Stimulated activated CD8-positive, alpha-beta memory T cell treated with anti-CD3 and anti-CD28 coated beads, Interleukin-7, amount 100 ng/mL, for 1 hour (primary cell): Measurements from ENCODE around the gene FNDC3B.

Experiments
- DNase-seq, 2 donors: peaks; one replicate each; pipeline ENCODE4 v3.0.0-alpha.2; 2020; ENCODE audit warnings: low read depth in 2 of 2

The FNDC3B gene

GRCh38 chr3:172259726-172260248, 220.4 kb downstream of the FNDC3B start:
- DNase-seq = no peak

DNA sequence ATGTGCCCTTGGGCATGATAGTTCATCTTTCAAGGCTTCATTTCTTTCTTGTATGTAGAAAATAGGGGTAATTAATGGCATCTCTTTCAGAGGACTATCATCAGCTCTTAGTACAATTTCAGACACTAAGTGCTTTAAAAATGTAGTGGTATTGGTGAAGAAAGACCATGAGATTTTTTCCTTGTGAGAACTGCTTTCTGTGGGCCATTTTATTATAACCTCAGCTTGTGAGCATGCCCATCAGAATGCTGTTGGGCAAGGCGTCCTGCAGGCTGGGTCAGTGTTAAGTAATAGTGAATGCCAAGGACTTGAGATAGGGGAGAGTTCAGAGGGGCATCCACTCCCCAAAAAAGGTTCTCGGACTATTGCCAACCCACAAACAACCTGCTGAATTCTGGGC, 221.0 kb downstream of the FNDC3B start:
- DNase-seq = no peak

DNA sequence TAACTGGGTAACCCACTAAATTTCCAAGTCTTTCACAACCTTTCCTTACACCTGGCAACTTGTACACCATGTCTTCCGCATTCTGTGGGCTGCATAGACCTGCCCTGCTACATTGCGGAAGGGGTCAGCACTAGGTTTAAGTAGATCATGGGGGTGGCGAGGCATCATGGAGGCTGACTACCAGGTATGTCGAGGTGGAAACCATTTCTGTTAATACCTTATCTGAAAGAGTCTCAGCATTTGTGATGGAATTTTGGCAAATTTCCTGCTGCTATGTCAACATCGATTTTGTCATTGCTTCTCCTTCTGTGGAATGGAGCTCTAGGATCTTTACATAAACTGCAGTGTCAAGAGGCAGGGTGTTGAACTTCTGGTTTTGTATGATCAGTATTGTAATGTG, 221.7 kb downstream of the FNDC3B start:
- DNase-seq = no peak

DNA sequence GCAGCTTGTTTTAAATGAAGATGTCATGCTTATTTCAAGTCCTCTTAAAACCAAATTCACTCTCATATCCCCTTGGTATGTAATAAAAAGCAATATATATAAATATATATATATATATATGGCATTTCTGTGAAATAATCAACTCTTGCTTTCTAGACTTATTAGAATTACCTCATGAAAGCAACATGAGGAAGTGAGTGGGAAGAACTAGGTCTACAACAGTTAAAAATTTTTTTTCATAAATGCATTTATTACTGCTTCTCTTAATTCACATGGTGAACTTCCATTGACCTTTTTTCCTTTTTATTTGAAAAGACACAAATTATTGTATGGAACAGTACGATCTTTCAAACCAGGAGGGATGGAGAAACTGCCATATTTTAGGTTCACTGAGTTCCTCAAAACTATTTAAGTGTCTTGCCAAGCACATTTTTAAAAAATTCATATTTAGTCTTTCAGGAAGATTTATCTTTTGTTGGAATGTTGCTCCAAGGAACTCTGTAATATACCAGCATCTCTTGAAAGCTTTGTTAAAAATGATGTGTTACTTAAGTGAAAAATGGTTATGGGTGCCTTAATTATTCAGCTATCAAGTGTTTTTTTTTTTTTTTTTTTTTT, 223.7 kb downstream of the FNDC3B start:
- no peak for DNase-seq

DNA sequence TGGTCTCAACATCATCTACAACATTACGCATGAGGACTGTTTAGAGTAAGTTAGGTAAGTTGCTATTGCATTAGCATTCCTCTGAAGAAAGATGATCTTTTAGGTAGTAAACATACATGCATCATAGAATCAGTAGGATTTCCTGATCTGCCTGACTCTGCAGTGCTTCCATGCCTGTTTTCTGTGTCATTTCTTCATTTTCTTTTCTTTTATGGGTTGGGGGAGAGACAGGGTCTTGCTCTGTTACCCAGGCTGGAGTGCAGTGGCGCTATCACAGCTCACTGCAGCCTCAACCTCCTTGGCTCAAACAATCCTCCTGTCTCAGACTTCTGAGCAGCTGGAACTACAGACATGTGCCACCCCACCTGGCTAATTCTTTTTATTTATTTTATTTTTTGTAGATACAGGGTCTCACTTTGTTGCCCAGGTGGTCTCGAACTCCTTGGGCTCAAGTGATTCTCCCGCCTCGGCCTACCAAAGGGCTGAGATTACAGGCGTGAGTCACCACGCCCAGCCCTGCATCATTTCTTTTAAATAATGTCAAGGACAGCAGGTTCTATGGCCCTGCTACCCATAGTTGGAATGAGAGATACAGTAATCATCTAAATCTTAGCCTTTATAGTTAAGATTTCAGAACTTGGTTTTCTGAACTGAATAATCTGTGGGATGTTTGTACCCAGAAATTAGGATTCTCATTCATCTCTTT, 224.6 kb downstream of the FNDC3B start:
- DNase-seq = no peak

- no peak for DNase-seq
Measured at GRCh38 chr3:172266103-172266502, 226.7 kb downstream of the FNDC3B start.

- no peak for DNase-seq
Measured at GRCh38 chr3:172268425-172268824, 229.0 kb downstream of the FNDC3B start.

- no peak for DNase-seq
Measured at GRCh38 chr3:172268868-172269267, 229.5 kb downstream of the FNDC3B start.

DNA sequence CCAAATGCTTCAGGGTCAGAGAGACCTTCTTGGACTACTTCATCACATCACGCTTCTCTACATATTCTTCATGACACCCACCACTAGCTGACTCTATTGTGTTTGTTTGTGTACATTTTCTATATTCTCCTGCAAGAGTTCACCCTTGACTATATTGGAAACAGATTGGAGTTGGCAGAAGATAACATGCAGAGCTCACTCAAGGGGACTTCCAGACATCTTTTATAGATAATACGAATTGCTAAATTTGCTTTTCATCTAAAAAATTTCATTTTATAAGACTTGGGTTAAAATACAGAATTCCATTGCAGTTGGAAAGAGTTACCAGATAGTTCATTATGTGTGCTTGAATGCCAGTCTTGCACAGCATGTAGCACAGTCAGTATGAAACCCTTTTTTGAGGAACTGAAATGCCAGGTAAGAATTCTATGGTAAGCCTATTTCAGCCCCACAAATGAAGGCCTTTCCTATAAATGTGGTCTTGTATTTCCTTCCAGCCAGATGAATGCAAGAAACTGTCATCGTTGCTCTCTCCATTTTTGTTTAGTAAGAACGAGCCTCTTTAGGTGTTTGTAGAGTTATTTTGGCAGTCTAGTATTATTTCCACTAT, 231.3 kb downstream of the FNDC3B start:
- DNase-seq = no peak

GRCh38 chr3:172271386-172271976, 232.1 kb downstream of the FNDC3B start:
- no peak for DNase-seq

DNA sequence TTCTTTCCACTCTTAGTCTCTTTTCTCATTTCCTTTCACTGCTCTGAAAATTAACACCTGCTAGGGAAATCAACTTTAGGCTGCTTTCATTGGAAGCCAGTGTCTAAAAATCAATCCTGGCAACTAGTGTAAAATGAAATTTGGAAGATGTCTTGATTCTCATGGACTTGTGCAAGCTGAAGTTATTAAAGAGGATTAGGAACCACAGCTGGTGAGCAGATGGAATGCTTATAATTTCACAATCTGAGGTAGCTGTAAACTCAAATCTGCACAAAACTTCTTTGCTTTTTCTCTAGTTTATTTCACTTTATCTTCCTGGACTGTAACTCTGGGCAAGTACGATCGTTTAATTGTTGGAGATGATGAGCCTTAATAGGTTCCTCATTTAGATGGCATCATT, 233.3 kb downstream of the FNDC3B start:
- no peak for DNase-seq

DNA sequence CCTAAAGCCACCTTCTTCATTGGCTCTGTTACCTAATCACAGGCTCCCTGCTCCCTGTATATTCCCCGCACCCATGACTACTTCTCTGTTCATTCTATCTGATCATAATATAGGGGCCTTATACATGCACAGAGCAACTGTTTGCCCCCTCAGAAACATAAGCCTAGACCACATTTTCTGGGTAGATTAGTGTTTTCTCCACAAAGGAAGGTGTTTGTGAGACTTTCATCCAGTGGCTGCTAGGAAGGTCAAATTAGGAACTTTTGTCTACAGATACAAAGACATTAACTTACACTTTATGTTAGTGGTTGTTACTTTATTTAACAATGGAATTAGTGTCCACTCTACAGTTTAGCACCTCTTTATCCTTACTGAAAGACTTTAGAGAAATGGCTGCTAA, 234.0 kb downstream of the FNDC3B start:
- no peak for DNase-seq

- no peak for DNase-seq
Measured at GRCh38 chr3:172274906-172275305, 235.5 kb downstream of the FNDC3B start.

DNA sequence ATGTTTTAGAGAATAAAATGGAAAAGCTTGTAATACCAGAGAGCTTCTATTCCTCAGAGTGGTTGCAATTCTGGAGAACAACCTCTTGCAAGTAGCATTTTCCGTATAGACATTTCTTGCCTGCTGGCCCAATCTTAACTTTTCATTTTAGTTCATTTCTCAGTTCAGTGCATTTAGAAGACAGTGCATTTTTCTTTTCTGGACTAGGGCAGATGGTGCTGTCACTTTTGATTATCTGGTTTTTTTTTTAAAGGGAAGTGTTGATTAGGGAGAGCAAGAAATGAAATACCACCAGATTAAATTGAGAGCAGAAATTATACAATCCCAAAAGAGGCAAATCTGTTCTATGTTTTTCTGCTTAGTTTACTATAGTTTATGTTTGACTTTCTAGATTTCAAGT, 236.2 kb downstream of the FNDC3B start:
- no peak for DNase-seq

GRCh38 chr3:172276103-172276502, 236.7 kb downstream of the FNDC3B start:
- no peak for DNase-seq

DNA sequence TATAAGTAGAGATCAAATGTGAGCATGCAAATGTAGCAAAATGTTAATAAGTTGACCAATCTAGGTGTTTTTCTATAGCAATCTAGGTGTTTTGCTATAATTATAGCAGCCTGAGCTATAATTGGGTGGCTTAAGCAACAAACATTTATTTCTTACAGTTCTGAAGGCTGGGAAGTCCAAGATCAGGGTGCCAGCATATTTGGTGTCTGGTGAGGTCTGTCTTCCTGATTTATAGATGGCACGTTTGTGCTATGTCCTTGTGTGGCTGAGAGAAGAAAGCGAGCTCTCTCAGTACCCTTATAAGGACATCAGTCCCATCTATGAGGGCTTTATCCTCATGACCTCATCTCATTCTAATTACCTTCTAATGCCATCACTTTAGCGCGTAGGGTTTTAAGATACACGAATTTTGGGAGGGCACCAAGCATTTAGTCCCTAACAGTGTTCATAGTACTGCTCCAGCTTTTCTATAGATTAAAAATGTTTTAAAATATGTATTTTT, 237.8 kb downstream of the FNDC3B start:
- no peak for DNase-seq

DNA sequence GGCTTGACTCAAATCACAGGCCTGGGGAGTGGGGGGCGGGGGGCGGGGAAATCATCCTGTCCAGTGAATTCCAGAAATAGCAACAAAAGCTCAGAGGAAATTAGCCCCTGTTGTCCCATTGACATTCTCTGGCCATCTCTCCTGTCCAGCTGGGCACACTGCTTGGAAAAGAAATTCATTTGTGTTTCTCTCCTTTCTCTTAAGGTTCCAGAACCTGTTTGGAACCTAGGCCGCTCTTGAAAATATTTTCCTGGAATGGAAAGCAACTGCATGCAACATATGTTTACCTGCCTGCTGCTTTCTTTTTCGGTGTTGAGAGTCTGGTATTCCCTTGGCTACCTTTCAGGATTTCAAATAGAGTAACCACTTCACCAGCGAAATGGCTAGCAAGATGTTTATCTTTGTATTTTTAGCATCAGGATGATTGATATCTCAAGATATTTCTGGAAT, 239.8 kb downstream of the FNDC3B start:
- DNase-seq = no peak

DNA sequence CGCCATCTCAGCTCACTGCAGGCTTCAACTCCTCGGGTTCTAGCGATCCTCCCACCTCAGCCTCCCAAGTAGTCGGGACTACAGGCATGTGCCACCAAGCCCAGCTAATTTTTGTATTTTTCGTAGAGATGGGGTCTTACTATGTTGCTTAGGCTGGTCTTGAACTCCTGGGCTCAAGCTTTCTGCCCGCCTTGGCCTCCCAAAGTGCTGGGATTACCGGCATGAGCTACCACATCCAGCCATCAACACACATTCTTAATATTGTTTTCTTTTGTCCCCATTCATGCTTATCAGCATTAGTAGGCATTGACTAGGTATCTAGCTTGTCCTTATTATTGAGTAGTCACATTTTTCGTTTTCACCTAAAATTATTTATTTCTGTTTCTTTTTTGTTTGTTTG, 240.6 kb downstream of the FNDC3B start:
- DNase-seq = no peak

GRCh38 chr3:172280406-172281051, 241.2 kb downstream of the FNDC3B start:
- DNase-seq = no peak

DNA sequence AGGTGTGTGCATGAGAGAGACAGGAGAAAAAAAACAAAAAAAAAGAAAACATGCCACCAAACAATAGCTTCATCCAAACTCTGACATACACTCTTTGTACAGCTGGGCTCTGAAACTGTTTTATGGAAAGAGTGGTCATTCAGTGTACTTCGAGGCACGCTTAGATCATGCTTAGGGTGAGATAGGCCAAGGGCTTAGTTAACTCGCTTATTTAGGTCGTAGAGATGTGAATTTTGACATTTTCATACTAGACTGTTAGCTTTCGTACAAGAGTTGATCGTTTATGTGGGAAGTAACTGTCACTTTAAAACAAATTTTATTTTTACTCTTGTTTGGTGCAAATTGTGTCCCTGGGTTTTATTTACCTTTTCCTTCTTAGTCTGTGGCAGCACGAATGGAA, 242.5 kb downstream of the FNDC3B start:
- no peak for DNase-seq

DNA sequence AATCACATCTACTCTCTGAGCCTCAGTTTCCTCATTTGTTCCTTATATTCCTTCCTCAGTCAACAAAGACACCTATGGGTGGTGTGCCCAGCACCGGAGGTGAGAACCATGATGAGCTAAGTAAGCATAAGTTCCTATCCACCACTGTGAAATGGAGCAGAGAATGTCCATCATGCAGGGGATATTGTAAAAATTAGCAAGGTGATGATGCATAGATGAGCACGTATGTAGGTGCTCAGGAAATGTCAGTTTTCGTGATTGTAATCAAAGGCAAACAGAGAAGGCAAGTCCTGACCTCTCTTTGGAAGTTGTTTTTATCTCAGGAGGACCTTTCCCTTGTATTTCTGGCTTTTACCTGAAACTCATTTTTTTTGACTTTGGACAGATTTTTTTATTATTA, 243.5 kb downstream of the FNDC3B start:
- DNase-seq = no peak

- DNase-seq = no peak
Measured at GRCh38 chr3:172283841-172284357, 244.5 kb downstream of the FNDC3B start.
